WTC11 (cell line): ENCODE measurements around the gene TSPAN5. TPM values are rescaled to one million over a fixed set of nuclear protein-coding genes. Genes with fewer than 3 reads are reported as not detected.

ENCODE experiments used
- ATAC-seq: fragments of 200-7000 bp; cut with Tn5 transposase; 2 replicates; pipeline ENCODE4 v1.10.0; 2021; ENCODE audit warnings: mild to moderate bottlenecking, moderate library complexity
- CTCF ChIA-PET: fragments of 300-600 bp; sonication (Branson Sonifier 250); formaldehyde crosslinking; loops from one replicate; lab custom pipeline; 2021; ENCODE audit warnings: antibody characterized with exemption; lab: Charles Lee
- POLR2A ChIA-PET: fragments of 350-600 bp; sonication (Branson Sonifier 250); formaldehyde crosslinking; loops from one replicate; lab custom pipeline; 2021; ENCODE audit warnings: antibody characterized with exemption; lab: Charles Lee
- DNase-seq: peaks from one replicate; pipeline ENCODE4 v3.0.0; 2021; ENCODE audit warnings: low spot score
- H3K27ac Mint-ChIP-seq: 2 replicates; pipeline ENCODE4 v1.8.0; 2021; ENCODE audit warnings: mixed read lengths
- H3K27me3 Mint-ChIP-seq: 2 replicates; pipeline ENCODE4 v1.8.0; 2021; ENCODE audit warnings: low read depth, mild to moderate bottlenecking, moderate library complexity, mixed read lengths
- H3K36me3 Mint-ChIP-seq: 2 replicates; pipeline ENCODE4 v1.8.0; 2021; ENCODE audit warnings: mixed read lengths
- H3K4me1 Mint-ChIP-seq: 2 replicates; pipeline ENCODE4 v1.8.0; 2022; ENCODE audit warnings: mixed read lengths
- H3K4me3 Mint-ChIP-seq: 2 replicates; pipeline ENCODE4 v1.8.0; 2021; ENCODE audit warnings: mild to moderate bottlenecking, moderate library complexity, mixed read lengths
- H3K9me3 Mint-ChIP-seq: 2 replicates; pipeline ENCODE4 v1.8.0; 2021; ENCODE audit warnings: mixed read lengths
- ARID4B ChIP-seq: sonication (generic); formaldehyde crosslinking; IDR thresholded peaks from 2 replicates; pipeline ENCODE4 v1.8.0; 2023; ENCODE audit warnings: missing genetic modification reagents, mild to moderate bottlenecking, borderline replicate concordance
- ATF3 ChIP-seq: sonication (generic); formaldehyde crosslinking; conservative IDR thresholded peaks from 2 replicates; pipeline ENCODE4 v1.8.1; 2022; ENCODE audit warnings: mild to moderate bottlenecking, missing genetic modification reagents
- CDX4 ChIP-seq: fragments of 250-450 bp; sonication (Bioruptor Pico); IDR thresholded peaks from 2 replicates; pipeline ENCODE4 v1.9.0; 2021; ENCODE audit warnings: moderate library complexity, mild to moderate bottlenecking, inconsistent platforms, borderline replicate concordance
- CREB1 ChIP-seq: sonication (generic); formaldehyde crosslinking; IDR thresholded peaks from 2 replicates; pipeline ENCODE4 v1.8.0; 2023; ENCODE audit warnings: mild to moderate bottlenecking, missing genetic modification reagents
- ELF4 ChIP-seq: sonication (generic); formaldehyde crosslinking; IDR thresholded peaks from 2 replicates; pipeline ENCODE4 v1.8.1; 2022; ENCODE audit warnings: low read depth, mild to moderate bottlenecking, moderate library complexity, missing genetic modification reagents
- ETV6 ChIP-seq: sonication (generic); formaldehyde crosslinking; IDR thresholded peaks from 2 replicates; pipeline ENCODE4 v1.8.1; 2022; ENCODE audit warnings: mild to moderate bottlenecking, missing genetic modification reagents
- MLX ChIP-seq: sonication (generic); formaldehyde crosslinking; IDR thresholded peaks from 2 replicates; pipeline ENCODE4 v1.8.1; 2023; ENCODE audit warnings: mild to moderate bottlenecking, missing genetic modification reagents, moderate library complexity
- MYBL2 ChIP-seq: sonication (generic); formaldehyde crosslinking; IDR thresholded peaks from 2 replicates; pipeline ENCODE4 v1.8.1; 2023; ENCODE audit warnings: mild to moderate bottlenecking, moderate library complexity, missing genetic modification reagents
- NR2C2 ChIP-seq: sonication (generic); formaldehyde crosslinking; IDR thresholded peaks from 2 replicates; pipeline ENCODE4 v1.8.0; 2022; ENCODE audit warnings: mild to moderate bottlenecking, missing genetic modification reagents
- PREB ChIP-seq: sonication (generic); formaldehyde crosslinking; IDR thresholded peaks from 2 replicates; pipeline ENCODE4 v1.8.1; 2022; ENCODE audit warnings: mild to moderate bottlenecking, missing genetic modification reagents, moderate library complexity, borderline replicate concordance
- SMAD4 ChIP-seq: sonication (generic); formaldehyde crosslinking; IDR thresholded peaks from 2 replicates; pipeline ENCODE4 v1.8.0; 2022; ENCODE audit warnings: mild to moderate bottlenecking, missing genetic modification reagents
- STAT6 ChIP-seq: sonication (generic); formaldehyde crosslinking; conservative IDR thresholded peaks from 2 replicates; pipeline ENCODE4 v1.8.1; 2023; ENCODE audit warnings: mild to moderate bottlenecking, low read depth, missing genetic modification reagents, moderate library complexity
- TP53 ChIP-seq: sonication (generic); formaldehyde crosslinking; IDR thresholded peaks from 2 replicates; pipeline ENCODE4 v1.8.1; 2023; ENCODE audit warnings: mild to moderate bottlenecking, missing genetic modification reagents
- ZBTB21 ChIP-seq: sonication (generic); formaldehyde crosslinking; IDR thresholded peaks from 2 replicates; pipeline ENCODE4 v1.8.1; 2023; ENCODE audit warnings: mild to moderate bottlenecking, missing genetic modification reagents, borderline replicate concordance
- ZNF396 ChIP-seq: fragments of 250-450 bp; sonication (Bioruptor Pico); IDR thresholded peaks from 2 replicates; pipeline ENCODE4 v1.8.0; 2021; ENCODE audit warnings: mild to moderate bottlenecking, moderate library complexity, borderline replicate concordance
- total RNA-seq: library from RNA; stranded (reverse); gene quantifications from 3 replicates; pipeline ENCODE4 v1.2.3, GENCODE V29; 2021

Gene TSPAN5
- total RNA-seq, 1 experiment from 2014 or later: 22.7 TPM

GRCh38 chr4:98624144-98624543 is 34.3 kb downstream of the TSPAN5 start (continued):
- TF ChIP-seq ELF4 (CRISPR knock-in tag): no peak
- TF ChIP-seq ARID4B (CRISPR knock-in tag): no peak
- no peak for TF ChIP-seq PREB (CRISPR knock-in tag)
- TF ChIP-seq ZNF396 (CRISPR knock-in tag): no peak
- TF ChIP-seq NR2C2 (CRISPR knock-in tag): no peak
- TF ChIP-seq TP53 (CRISPR knock-in tag): no peak
- TF ChIP-seq SMAD4: no peak

GRCh38 chr4:98623126-98623802 is 35.1 kb downstream of the TSPAN5 start:
- DNase-seq (no peak), ATAC-seq (no peak)
- TF ChIP-seq CREB1 (CRISPR knock-in tag) (no peak), ZBTB21 (CRISPR knock-in tag) (no peak), MLX (no peak), ETV6 (CRISPR knock-in tag) (no peak), ATF3 (no peak), CDX4 (no peak), STAT6 (CRISPR knock-in tag) (no peak), MYBL2 (no peak)
- Mint-ChIP-seq H3K4me3 (no peak overlapping the region), H3K36me3 (no peaks in the 10 kb centered on the region), H3K27me3 (no peaks in the 10 kb centered on the region), H3K27ac (no peak overlapping the region), H3K9me3 (no peaks in the 10 kb centered on the region), H3K4me1 (peaks cover 69% of the 10 kb centered on the region)
- ChIA-PET POLR2A (no interaction called here), CTCF (interaction anchor here (1.0 kb wide), 1 partner anchor 156 kb away, joined by 4 read pairs; no protein-coding TSS in a partner anchor)
